Loucy (cell line): Measurements from ENCODE around the gene SDCCAG8.

Source experiments
- EZH2phosphoT487 ChIP-seq: fragments of 200-600 bp; IDR thresholded peaks from 2 replicates; pipeline ENCODE4 v1.6.1; 2018; ENCODE audit warnings: antibody characterized with exemption, mild to moderate bottlenecking, moderate library complexity, borderline replicate concordance
- TF ChIP-seq, protein P1 (sequence below): fragments of 200-600 bp; sonication (generic); conservative IDR thresholded peaks from 2 replicates; pipeline ENCODE4 v1.5.1; 2014; ENCODE audit warnings: mild to moderate bottlenecking, antibody characterized with exemption, low read length

DNA sequence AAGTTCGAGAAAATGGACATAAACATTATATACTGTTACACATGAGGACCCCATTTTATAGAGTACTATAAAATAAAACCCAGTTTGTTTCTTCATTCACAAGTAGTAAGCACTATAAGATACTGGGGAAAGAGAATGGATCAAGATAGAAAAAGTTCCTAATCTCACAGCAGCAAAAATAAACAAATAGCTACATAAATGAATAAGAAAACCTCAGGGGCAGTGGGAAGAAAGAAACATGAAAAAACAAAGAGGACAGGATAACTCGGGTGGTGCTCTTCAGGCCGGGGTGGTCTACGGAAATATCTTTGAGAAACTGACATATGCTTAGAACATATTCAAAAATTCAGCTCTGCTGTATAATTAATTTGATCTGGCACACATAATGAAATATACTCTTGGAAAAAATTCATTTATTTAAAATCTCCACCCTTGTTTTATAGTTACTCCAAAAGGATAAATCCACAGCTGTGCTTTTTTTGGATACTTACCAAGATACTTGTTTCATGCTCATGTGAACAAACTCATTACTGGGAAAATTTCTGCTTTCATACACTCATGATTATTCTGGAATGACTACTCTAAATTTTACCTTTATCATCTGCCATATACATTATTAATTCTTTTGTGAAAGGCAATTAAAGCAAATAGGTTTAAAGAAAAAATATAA, 20.7 kb upstream of the SDCCAG8 start:
- TF ChIP-seq, protein P1, sequence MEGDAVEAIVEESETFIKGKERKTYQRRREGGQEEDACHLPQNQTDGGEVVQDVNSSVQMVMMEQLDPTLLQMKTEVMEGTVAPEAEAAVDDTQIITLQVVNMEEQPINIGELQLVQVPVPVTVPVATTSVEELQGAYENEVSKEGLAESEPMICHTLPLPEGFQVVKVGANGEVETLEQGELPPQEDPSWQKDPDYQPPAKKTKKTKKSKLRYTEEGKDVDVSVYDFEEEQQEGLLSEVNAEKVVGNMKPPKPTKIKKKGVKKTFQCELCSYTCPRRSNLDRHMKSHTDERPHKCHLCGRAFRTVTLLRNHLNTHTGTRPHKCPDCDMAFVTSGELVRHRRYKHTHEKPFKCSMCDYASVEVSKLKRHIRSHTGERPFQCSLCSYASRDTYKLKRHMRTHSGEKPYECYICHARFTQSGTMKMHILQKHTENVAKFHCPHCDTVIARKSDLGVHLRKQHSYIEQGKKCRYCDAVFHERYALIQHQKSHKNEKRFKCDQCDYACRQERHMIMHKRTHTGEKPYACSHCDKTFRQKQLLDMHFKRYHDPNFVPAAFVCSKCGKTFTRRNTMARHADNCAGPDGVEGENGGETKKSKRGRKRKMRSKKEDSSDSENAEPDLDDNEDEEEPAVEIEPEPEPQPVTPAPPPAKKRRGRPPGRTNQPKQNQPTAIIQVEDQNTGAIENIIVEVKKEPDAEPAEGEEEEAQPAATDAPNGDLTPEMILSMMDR, result no peak
- no peak for TF ChIP-seq EZH2phosphoT487
